ENCODE results near the gene PAQR8. TPM values are rescaled to one million over a fixed set of nuclear protein-coding genes. Genes with fewer than 3 reads are reported as not detected.

Gene PAQR8
- total and polyA plus RNA-seq, 2 of the 13 experiments (the other 11 are each of a cell fraction or from before 2014, with no cell fraction given), result 37.7 to 50.7 TPM

DNA sequence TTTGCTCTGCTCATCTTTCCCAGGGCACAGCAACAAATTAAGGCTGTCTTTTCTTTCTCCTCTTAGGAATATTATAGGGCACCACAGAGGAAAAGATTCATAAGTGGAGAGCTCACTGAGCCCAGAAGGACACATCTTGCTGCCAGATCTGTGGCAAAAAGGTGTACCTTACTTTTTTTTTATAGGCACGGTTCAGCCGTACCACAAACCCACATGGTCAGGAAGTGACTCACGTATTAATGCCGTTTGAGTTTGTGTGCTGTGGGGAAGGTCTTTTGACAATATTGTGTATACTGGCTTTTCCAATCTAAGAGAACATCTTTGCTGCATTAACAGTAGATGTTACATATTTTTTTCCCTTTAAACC is 28.4 kb downstream of the PAQR8 start (continued):
- TF ChIP-seq ZNF839 (CRISPR knock-in tag; IDR thresholded peaks at IDR 0.05; ENCODE audit: borderline replicate concordance) (no peak), ZNF30 (CRISPR knock-in tag; IDR thresholded peaks at IDR 0.05) (no peak), ZNF460 (CRISPR knock-in tag; IDR thresholded peaks at IDR 0.05; ENCODE audit: borderline replicate concordance) (no peak), MTA1 (CRISPR knock-in tag; IDR thresholded peaks at IDR 0.05; ENCODE audit: borderline replicate concordance) (no peak), JUN (CRISPR knock-in tag; IDR thresholded peaks at IDR 0.05) (no peak), TBL1XR1 (IDR thresholded peaks at IDR 0.05; ENCODE audit: borderline replicate concordance, low read length, partially characterized antibody) (no peak), KLF9 (CRISPR knock-in tag; IDR thresholded peaks at IDR 0.05; ENCODE audit: low read depth) (no peak), TARDBP (CRISPR knock-in tag; IDR thresholded peaks at IDR 0.05) (peak; percentile 21; the same call in 1 of the 2 replicates), FOSL1 (CRISPR knock-in tag; IDR thresholded peaks at IDR 0.05; ENCODE audit: borderline replicate concordance) (peak; percentile 83), FOSL2 (CRISPR knock-in tag; IDR thresholded peaks at IDR 0.05) (peak; percentile 95), NFIB (CRISPR knock-in tag; IDR thresholded peaks at IDR 0.05; ENCODE audit: borderline replicate concordance) (no peak), ZNF83 (CRISPR knock-in tag; IDR thresholded peaks at IDR 0.05; ENCODE audit: borderline replicate concordance) (no peak), ATF7 (IDR thresholded peaks at IDR 0.05) (no peak), ATF7 (CRISPR knock-in tag; IDR thresholded peaks at IDR 0.05) (no peak), BRCA1 (CRISPR knock-in tag; IDR thresholded peaks at IDR 0.05) (0 out of 2 replicates have a peak, but pooled peaks have one; percentile 62)
- TF ChIP-seq, protein P1, sequence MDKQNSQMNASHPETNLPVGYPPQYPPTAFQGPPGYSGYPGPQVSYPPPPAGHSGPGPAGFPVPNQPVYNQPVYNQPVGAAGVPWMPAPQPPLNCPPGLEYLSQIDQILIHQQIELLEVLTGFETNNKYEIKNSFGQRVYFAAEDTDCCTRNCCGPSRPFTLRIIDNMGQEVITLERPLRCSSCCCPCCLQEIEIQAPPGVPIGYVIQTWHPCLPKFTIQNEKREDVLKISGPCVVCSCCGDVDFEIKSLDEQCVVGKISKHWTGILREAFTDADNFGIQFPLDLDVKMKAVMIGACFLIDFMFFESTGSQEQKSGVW (CRISPR knock-in tag; IDR thresholded peaks at IDR 0.05; ENCODE audit: borderline replicate concordance), result no peak
- TF ChIP-seq, protein P2, sequence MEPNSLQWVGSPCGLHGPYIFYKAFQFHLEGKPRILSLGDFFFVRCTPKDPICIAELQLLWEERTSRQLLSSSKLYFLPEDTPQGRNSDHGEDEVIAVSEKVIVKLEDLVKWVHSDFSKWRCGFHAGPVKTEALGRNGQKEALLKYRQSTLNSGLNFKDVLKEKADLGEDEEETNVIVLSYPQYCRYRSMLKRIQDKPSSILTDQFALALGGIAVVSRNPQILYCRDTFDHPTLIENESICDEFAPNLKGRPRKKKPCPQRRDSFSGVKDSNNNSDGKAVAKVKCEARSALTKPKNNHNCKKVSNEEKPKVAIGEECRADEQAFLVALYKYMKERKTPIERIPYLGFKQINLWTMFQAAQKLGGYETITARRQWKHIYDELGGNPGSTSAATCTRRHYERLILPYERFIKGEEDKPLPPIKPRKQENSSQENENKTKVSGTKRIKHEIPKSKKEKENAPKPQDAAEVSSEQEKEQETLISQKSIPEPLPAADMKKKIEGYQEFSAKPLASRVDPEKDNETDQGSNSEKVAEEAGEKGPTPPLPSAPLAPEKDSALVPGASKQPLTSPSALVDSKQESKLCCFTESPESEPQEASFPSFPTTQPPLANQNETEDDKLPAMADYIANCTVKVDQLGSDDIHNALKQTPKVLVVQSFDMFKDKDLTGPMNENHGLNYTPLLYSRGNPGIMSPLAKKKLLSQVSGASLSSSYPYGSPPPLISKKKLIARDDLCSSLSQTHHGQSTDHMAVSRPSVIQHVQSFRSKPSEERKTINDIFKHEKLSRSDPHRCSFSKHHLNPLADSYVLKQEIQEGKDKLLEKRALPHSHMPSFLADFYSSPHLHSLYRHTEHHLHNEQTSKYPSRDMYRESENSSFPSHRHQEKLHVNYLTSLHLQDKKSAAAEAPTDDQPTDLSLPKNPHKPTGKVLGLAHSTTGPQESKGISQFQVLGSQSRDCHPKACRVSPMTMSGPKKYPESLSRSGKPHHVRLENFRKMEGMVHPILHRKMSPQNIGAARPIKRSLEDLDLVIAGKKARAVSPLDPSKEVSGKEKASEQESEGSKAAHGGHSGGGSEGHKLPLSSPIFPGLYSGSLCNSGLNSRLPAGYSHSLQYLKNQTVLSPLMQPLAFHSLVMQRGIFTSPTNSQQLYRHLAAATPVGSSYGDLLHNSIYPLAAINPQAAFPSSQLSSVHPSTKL (CRISPR knock-in tag; IDR thresholded peaks at IDR 0.05), result peak; percentile 54; the same call in 1 of the 2 replicates
- TF ChIP-seq, protein P3, sequence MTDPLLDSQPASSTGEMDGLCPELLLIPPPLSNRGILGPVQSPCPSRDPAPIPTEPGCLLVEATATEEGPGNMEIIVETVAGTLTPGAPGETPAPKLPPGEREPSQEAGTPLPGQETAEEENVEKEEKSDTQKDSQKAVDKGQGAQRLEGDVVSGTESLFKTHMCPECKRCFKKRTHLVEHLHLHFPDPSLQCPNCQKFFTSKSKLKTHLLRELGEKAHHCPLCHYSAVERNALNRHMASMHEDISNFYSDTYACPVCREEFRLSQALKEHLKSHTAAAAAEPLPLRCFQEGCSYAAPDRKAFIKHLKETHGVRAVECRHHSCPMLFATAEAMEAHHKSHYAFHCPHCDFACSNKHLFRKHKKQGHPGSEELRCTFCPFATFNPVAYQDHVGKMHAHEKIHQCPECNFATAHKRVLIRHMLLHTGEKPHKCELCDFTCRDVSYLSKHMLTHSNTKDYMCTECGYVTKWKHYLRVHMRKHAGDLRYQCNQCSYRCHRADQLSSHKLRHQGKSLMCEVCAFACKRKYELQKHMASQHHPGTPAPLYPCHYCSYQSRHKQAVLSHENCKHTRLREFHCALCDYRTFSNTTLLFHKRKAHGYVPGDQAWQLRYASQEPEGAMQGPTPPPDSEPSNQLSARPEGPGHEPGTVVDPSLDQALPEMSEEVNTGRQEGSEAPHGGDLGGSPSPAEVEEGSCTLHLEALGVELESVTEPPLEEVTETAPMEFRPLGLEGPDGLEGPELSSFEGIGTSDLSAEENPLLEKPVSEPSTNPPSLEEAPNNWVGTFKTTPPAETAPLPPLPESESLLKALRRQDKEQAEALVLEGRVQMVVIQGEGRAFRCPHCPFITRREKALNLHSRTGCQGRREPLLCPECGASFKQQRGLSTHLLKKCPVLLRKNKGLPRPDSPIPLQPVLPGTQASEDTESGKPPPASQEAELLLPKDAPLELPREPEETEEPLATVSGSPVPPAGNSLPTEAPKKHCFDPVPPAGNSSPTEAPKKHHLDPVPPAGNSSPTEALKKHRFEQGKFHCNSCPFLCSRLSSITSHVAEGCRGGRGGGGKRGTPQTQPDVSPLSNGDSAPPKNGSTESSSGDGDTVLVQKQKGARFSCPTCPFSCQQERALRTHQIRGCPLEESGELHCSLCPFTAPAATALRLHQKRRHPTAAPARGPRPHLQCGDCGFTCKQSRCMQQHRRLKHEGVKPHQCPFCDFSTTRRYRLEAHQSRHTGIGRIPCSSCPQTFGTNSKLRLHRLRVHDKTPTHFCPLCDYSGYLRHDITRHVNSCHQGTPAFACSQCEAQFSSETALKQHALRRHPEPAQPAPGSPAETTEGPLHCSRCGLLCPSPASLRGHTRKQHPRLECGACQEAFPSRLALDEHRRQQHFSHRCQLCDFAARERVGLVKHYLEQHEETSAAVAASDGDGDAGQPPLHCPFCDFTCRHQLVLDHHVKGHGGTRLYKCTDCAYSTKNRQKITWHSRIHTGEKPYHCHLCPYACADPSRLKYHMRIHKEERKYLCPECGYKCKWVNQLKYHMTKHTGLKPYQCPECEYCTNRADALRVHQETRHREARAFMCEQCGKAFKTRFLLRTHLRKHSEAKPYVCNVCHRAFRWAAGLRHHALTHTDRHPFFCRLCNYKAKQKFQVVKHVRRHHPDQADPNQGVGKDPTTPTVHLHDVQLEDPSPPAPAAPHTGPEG (CRISPR knock-in tag; IDR thresholded peaks at IDR 0.05), result no peak
- TF ChIP-seq, protein P4, sequence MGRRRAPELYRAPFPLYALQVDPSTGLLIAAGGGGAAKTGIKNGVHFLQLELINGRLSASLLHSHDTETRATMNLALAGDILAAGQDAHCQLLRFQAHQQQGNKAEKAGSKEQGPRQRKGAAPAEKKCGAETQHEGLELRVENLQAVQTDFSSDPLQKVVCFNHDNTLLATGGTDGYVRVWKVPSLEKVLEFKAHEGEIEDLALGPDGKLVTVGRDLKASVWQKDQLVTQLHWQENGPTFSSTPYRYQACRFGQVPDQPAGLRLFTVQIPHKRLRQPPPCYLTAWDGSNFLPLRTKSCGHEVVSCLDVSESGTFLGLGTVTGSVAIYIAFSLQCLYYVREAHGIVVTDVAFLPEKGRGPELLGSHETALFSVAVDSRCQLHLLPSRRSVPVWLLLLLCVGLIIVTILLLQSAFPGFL (CRISPR knock-in tag; IDR thresholded peaks at IDR 0.05), result no peak
- TF ChIP-seq, protein P5, sequence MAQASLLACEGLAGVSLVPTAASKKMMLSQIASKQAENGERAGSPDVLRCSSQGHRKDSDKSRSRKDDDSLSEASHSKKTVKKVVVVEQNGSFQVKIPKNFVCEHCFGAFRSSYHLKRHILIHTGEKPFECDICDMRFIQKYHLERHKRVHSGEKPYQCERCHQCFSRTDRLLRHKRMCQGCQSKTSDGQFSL (CRISPR knock-in tag; IDR thresholded peaks at IDR 0.05), result no peak
